ENCODE data around the gene CLK1. TPM values are rescaled to one million over a fixed set of nuclear protein-coding genes. Genes with fewer than 3 reads are reported as not detected.
A peak's percentile ranks its signal among the peaks of the same experiment; 100 is the strongest.

The CLK1 gene
- total and polyA plus RNA-seq, 2 of the 13 experiments (the other 11 are each of a cell fraction or from before 2014, with no cell fraction given), result 66.6 to 101 TPM

- TF ChIP-seq CREB3 (CRISPR knock-in tag; IDR thresholded peaks at IDR 0.05), result peak; percentile 98
- peak; percentile 87 for TF ChIP-seq ZNF296 (CRISPR knock-in tag; conservative IDR thresholded peaks at IDR 0.05)
- TF ChIP-seq MED13 (CRISPR knock-in tag; IDR thresholded peaks at IDR 0.05), result 0 out of 2 replicates have a peak, but pooled peaks have one; percentile 51
- peak; percentile 10; the same call in 1 of the 2 replicates for TF ChIP-seq NR2F2 (IDR thresholded peaks at IDR 0.05; ENCODE audit: borderline replicate concordance, low read depth)
- TF ChIP-seq KDM6A (CRISPR knock-in tag; IDR thresholded peaks at IDR 0.05; ENCODE audit: low read depth), result no peak
- no peak for TF ChIP-seq TCF7L2 (IDR thresholded peaks at IDR 0.05; ENCODE audit: low read depth, low read length)
- TF ChIP-seq CERS6 (CRISPR knock-in tag; IDR thresholded peaks at IDR 0.05), result peak; percentile 95
- peak; percentile 42; the same call in 1 of the 2 replicates for TF ChIP-seq SNAPC5 (CRISPR knock-in tag; IDR thresholded peaks at IDR 0.05; ENCODE audit: borderline replicate concordance)
- TF ChIP-seq ZBTB34 (CRISPR knock-in tag; IDR thresholded peaks at IDR 0.05), result peak; percentile 86; the same call in 1 of the 2 replicates
- no peak for TF ChIP-seq PHF21A (CRISPR knock-in tag; IDR thresholded peaks at IDR 0.05)
- peak; percentile 98 for TF ChIP-seq TOPORS (CRISPR knock-in tag; IDR thresholded peaks at IDR 0.05)
- TF ChIP-seq STAT5B (CRISPR knock-in tag; IDR thresholded peaks at IDR 0.05), result peak; percentile 14
- peak; percentile 88 for TF ChIP-seq SP4 (CRISPR knock-in tag; IDR thresholded peaks at IDR 0.05)
- peak; percentile 68; the same call in 1 of the 2 replicates for TF ChIP-seq SNAPC4 (CRISPR knock-in tag; IDR thresholded peaks at IDR 0.05)
- TF ChIP-seq FOXP1 (IDR thresholded peaks at IDR 0.05), result no peak
- TF ChIP-seq FOXP1 (CRISPR knock-in tag; IDR thresholded peaks at IDR 0.05), result peak; percentile 70; the same call in 1 of the 2 replicates
- TF ChIP-seq SP5 (CRISPR knock-in tag; IDR thresholded peaks at IDR 0.05; ENCODE audit: borderline replicate concordance, low read depth), result peak; percentile 88
- TF ChIP-seq CBX1 (IDR thresholded peaks at IDR 0.05; ENCODE audit: low read depth), result peak; percentile 93
- TF ChIP-seq ARHGAP35 (CRISPR knock-in tag; IDR thresholded peaks at IDR 0.05; ENCODE audit: borderline replicate concordance), result peak; percentile 97
- TF ChIP-seq ATF4 (CRISPR knock-in tag; IDR thresholded peaks at IDR 0.05), result no peak; a peak in 1 of 4 replicates
Measured at GRCh38 chr2:200864176-200865034, at the start of gene CLK1 (continued).
